ENCODE results near the gene MRPL45. TPM values are rescaled to one million over a fixed set of nuclear protein-coding genes. Genes with fewer than 3 reads are reported as not detected.

The MRPL45 gene
- total and polyA plus RNA-seq, 2 experiments from 2014 or later, result 42.6 to 63.9 TPM

DNA sequence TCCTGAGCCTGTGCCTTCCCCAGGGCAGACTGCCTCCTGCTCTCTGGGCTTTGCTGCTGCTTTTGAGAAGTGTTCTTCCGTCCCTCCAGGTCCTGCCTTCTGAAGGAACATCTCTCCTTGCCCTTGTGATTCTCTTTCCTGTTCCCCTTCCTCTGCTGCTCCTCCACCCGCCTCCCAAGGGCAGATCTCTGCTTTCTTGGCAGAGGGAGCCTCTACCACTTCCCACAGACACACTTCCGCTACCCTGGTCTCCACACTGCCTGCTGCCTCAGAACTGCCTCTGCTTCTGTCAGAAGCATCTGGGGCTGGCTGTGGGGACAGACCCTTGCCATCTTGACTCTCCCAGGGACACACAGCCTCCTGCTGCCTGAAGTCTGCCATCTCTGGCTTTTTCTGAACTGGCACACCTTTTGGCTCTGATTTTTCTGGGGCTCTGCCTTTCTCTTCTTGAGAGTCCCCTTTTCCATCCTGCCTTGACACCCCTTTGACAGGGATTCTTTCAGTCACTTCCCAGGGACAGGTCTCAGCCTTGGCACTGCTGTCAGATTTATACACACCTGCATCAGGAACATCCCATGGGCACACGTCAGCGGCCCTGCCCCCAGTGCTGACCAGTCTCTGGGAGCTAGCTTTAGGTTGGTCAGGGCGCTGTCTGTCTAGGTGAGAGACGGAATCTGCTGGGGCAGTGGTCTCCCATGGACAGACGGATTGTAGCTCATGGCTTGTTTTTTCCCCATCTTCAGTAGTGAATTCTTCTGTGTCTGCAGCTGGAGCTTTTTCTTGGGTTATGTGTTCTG lies 30.2 kb downstream of the MRPL45 start (continued):
- TF ChIP-seq, protein P1, sequence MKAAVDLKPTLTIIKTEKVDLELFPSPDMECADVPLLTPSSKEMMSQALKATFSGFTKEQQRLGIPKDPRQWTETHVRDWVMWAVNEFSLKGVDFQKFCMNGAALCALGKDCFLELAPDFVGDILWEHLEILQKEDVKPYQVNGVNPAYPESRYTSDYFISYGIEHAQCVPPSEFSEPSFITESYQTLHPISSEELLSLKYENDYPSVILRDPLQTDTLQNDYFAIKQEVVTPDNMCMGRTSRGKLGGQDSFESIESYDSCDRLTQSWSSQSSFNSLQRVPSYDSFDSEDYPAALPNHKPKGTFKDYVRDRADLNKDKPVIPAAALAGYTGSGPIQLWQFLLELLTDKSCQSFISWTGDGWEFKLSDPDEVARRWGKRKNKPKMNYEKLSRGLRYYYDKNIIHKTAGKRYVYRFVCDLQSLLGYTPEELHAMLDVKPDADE (IDR thresholded peaks at IDR 0.05), result no peak
- TF ChIP-seq, protein P2, sequence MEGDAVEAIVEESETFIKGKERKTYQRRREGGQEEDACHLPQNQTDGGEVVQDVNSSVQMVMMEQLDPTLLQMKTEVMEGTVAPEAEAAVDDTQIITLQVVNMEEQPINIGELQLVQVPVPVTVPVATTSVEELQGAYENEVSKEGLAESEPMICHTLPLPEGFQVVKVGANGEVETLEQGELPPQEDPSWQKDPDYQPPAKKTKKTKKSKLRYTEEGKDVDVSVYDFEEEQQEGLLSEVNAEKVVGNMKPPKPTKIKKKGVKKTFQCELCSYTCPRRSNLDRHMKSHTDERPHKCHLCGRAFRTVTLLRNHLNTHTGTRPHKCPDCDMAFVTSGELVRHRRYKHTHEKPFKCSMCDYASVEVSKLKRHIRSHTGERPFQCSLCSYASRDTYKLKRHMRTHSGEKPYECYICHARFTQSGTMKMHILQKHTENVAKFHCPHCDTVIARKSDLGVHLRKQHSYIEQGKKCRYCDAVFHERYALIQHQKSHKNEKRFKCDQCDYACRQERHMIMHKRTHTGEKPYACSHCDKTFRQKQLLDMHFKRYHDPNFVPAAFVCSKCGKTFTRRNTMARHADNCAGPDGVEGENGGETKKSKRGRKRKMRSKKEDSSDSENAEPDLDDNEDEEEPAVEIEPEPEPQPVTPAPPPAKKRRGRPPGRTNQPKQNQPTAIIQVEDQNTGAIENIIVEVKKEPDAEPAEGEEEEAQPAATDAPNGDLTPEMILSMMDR (conservative IDR thresholded peaks at IDR 0.05; ENCODE audit: low read depth in 2 of 2), result no peak

DNA sequence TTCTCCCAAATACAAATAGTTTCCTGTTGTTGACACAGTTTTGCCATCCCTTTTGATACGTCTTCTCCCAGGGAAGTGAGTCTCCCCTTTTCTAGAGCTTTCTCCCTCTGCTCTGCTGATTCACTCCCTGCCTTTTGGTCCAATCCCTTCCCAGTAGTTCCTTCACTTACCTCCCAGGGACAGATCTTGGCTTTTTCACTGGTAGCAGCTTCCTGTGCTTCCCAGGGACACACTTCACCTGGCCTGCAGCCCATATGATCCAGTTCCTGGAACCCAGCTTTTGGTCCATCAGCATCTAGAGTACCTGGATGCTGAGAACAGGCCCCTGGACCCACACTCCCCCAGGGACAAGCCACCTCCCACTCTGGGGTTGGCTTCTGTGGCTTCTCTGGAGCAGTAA lies 31.0 kb downstream of the MRPL45 start:
- ATAC-seq, result no peak

GRCh38 chr17:38328620-38329019 lies 31.7 kb downstream of the MRPL45 start:
- Histone ChIP-seq H3K27ac (ENCODE audit: low read depth) (0 out of 2 replicates have a peak overlapping the region, but pooled peaks have one; percentile 32), H3F3A (replicated peaks; ENCODE audit: low read depth) (peaks cover 3% of the 10 kb centered on the region; the same call in 1 of the 2 replicates), H3K36me3 (ENCODE audit: insufficient read depth) (no peaks in the 10 kb centered on the region; the same call in 1 of the 2 replicates), H3K4me2 (no peak overlapping the region), H3K4me3 (no peak overlapping the region), H3K4me1 (ENCODE audit: insufficient read depth) (peaks cover 21% of the 10 kb centered on the region), H3K27me3 (ENCODE audit: insufficient read depth) (no peaks in the 10 kb centered on the region), H4K20me1 (replicated peaks; ENCODE audit: insufficient read depth) (no peaks in the 10 kb centered on the region; the same call in 1 of the 2 replicates), H3K9me2 (ENCODE audit: insufficient read depth) (peaks cover 9% of the 10 kb centered on the region; the same call in 1 of the 2 replicates), H2AFZ (no peak overlapping the region), H3K79me2 (replicated peaks; ENCODE audit: insufficient read depth) (no peaks in the 10 kb centered on the region)
- H3K4me3 Mint-ChIP-seq, result no peak overlapping the region; the same call in 2 of the 3 replicates
- H3K27ac Mint-ChIP-seq, result 0 out of 2 replicates have a peak overlapping the region, but pooled peaks have one; percentile 6
- ATAC-seq, result no peak
- H3K27me3 Mint-ChIP-seq (ENCODE audit: insufficient read depth, low read depth, poor library complexity), result peaks cover 3% of the 10 kb centered on the region
- no peaks in the 10 kb centered on the region for H3K9me3 Mint-ChIP-seq
- H3K4me1 Mint-ChIP-seq, result peaks cover 65% of the 10 kb centered on the region
- DNase-seq (ENCODE audit: low spot score), result no peak
- peaks cover 4% of the 10 kb centered on the region for H3K36me3 Mint-ChIP-seq (ENCODE audit: low read depth)
- TF ChIP-seq ZNF114 (CRISPR knock-in tag; IDR thresholded peaks at IDR 0.05), result no peak
- TF ChIP-seq STAT1 (IDR thresholded peaks at IDR 0.05; ENCODE audit: unreplicated experiment), result no peak

More for the DNA sequence above, 31.0 kb downstream of the MRPL45 start:
- peaks cover 3% of the 10 kb centered on the region for H3K27me3 Mint-ChIP-seq (ENCODE audit: insufficient read depth, low read depth, poor library complexity)
- peaks cover 10% of the 10 kb centered on the region for H3K36me3 Mint-ChIP-seq (ENCODE audit: low read depth)
- Histone ChIP-seq H2AFZ (no peak overlapping the region), H3K4me2 (no peak overlapping the region), H3K27ac (ENCODE audit: low read depth) (no peak overlapping the region), H3F3A (replicated peaks; ENCODE audit: low read depth) (peaks cover 9% of the 10 kb centered on the region; the same call in 1 of the 2 replicates), H3K36me3 (ENCODE audit: insufficient read depth) (peaks cover 6% of the 10 kb centered on the region), H3K4me1 (ENCODE audit: insufficient read depth) (peaks cover 21% of the 10 kb centered on the region), H3K4me3 (no peak overlapping the region), H4K20me1 (replicated peaks; ENCODE audit: insufficient read depth) (peaks cover 2% of the 10 kb centered on the region; the same call in 1 of the 2 replicates), H3K79me2 (replicated peaks; ENCODE audit: insufficient read depth) (no peaks in the 10 kb centered on the region), H3K27me3 (ENCODE audit: insufficient read depth) (no peaks in the 10 kb centered on the region), H3K9me2 (ENCODE audit: insufficient read depth) (peaks cover 9% of the 10 kb centered on the region; the same call in 1 of the 2 replicates)
- TF ChIP-seq EZH2 (IDR thresholded peaks at IDR 0.05; ENCODE audit: low read depth, unreplicated experiment) (no peak), CREB1 (CRISPR knock-in tag; IDR thresholded peaks at IDR 0.05; ENCODE audit: low read depth) (no peak), POLR2AphosphoS5 (IDR thresholded peaks at IDR 0.05; ENCODE audit: low read depth) (no peak), STAT1 (IDR thresholded peaks at IDR 0.05; ENCODE audit: unreplicated experiment) (no peak), NANOG (IDR thresholded peaks at IDR 0.05; ENCODE audit: borderline replicate concordance) (no peak)
- TF ChIP-seq, protein P1 (IDR thresholded peaks at IDR 0.05), result no peak
- no peak for DNase-seq (ENCODE audit: low spot score)
- H3K9me3 Mint-ChIP-seq, result no peaks in the 10 kb centered on the region
- H3K4me3 Mint-ChIP-seq, result no peak overlapping the region
- H3K4me1 Mint-ChIP-seq, result peaks cover 61% of the 10 kb centered on the region
- H3K27ac Mint-ChIP-seq, result no peak overlapping the region; the same call in 1 of the 2 replicates

Measured in GM23338 (cell line).